HepG2 (cell line): Measurements from ENCODE around the gene ARFGAP2. TPM values are rescaled to one million over a fixed set of nuclear protein-coding genes. Genes with fewer than 3 reads are reported as not detected.

Experiments
- ATAC-seq: fragments of 200-7000 bp; cut with Tn5 transposase; 3 replicates; pipeline ENCODE4 v1.9.1; 2020; ENCODE audit warnings: mild to moderate bottlenecking, moderate library complexity
- BruUV-seq: library from RNA; stranded (reverse); fragments of 400-500 nt; replicated peaks from 2 replicates; lab custom pipeline; 2021; lab: Mats Ljungman, UMichigan
- CTCF ChIA-PET: fragments of 300-600 bp; formaldehyde crosslinking; extraction: SDS; loops from one replicate; lab custom pipeline; 2021; ENCODE audit warnings: low total read pairs, inconsistent platforms, low intra/inter-chr PET ratio; lab: Yijun Ruan, JAX
- POLR2A ChIA-PET: fragments of 350-600 bp; sonication (Branson Sonifier 250); formaldehyde crosslinking; loops from one replicate; lab custom pipeline; 2020; ENCODE audit warnings: antibody characterized with exemption, inconsistent platforms; lab: Yijun Ruan, JAX
- DNase-seq: peaks from one replicate; pipeline ENCODE4 v3.0.0-alpha.2; 2015; ENCODE audit warnings: low spot score
- FAIRE-seq: peaks from 3 replicates; lab custom pipeline; 2011; peaks lifted over from hg19 to GRCh38; lab: Jason Lieb, UNC
- H2AFZ ChIP-seq: one replicate; pipeline ENCODE4 v1.6.1; 2011; ENCODE audit warnings: low read length, inconsistent platforms
- H3K27ac ChIP-seq: fragments of 300-600 bp; 3 replicates; pipeline ENCODE4 v1.8.0; 2011; ENCODE audit warnings: mixed run types, mild to moderate bottlenecking, mixed read lengths, low read length, inconsistent platforms; ENCODE audit not compliant: insufficient read depth; ENCODE audit errors: extremely low read length
- H3K27me3 ChIP-seq, 2 experiments: fragments of 200-600 bp in 1 of 2; 2 replicates in 1 of 2; 3 replicates in 1 of 2; pipeline versions ENCODE4 v1.6.0 to v1.8.0; 2011; ENCODE audit warnings: low read length in 2 of 2, mild to moderate bottlenecking in 2 of 2, moderate library complexity in 2 of 2, inconsistent platforms in 1 of 2; ENCODE audit not compliant: insufficient read depth in 2 of 2, control insufficient read depth in 1 of 2
- H3K36me3 ChIP-seq, 2 experiments: fragments of 200-600 bp in 1 of 2; replicated peaks in 1 of 2; 2 replicates in 1 of 2; 3 replicates in 1 of 2; pipeline versions ENCODE4 v1.5.1 to v1.8.0; 2011; ENCODE audit warnings: low read length in 2 of 2, inconsistent platforms in 1 of 2; ENCODE audit not compliant: insufficient read depth in 2 of 2, control insufficient read depth in 1 of 2
- H3K4me1 ChIP-seq: 2 replicates; pipeline ENCODE4 v1.5.1; 2012; ENCODE audit warnings: low read length, inconsistent platforms; ENCODE audit not compliant: insufficient read depth
- H3K4me2 ChIP-seq: 2 replicates; pipeline ENCODE4 v1.6.0; 2011; ENCODE audit warnings: low read depth, low read length, inconsistent platforms
- H3K4me3 ChIP-seq, 3 experiments: fragments of 200-600 bp in 1 of 3; sonication (generic), shearing (Covaris generic) in 1 of 3; replicated peaks in 1 of 3; 2 replicates each; pipeline ENCODE4 v1.5.1; 2011 to 2016; ENCODE audit warnings: low read length in 3 of 3, inconsistent platforms in 2 of 3, low read depth in 2 of 3, mild to moderate bottlenecking in 2 of 3, control low read depth in 1 of 3, mixed read lengths in 1 of 3; ENCODE audit not compliant: insufficient read depth in 1 of 3
- H3K79me2 ChIP-seq: one replicate; pipeline ENCODE4 v1.6.1; 2011; ENCODE audit warnings: low read length, inconsistent platforms; ENCODE audit not compliant: insufficient read depth
- H3K9ac ChIP-seq: 2 replicates; pipeline ENCODE4 v1.6.0; 2011; ENCODE audit warnings: mild to moderate bottlenecking, low read depth, low read length, inconsistent platforms; ENCODE audit not compliant: insufficient read depth
- H3K9me3 ChIP-seq: 2 replicates; pipeline ENCODE4 v1.5.1; 2012; ENCODE audit warnings: mild to moderate bottlenecking, low read length
- H4K20me1 ChIP-seq: 2 replicates; pipeline ENCODE4 v1.6.0; 2011; ENCODE audit warnings: inconsistent platforms, mild to moderate bottlenecking, low read length, moderate library complexity; ENCODE audit not compliant: insufficient read depth
- HIC2 ChIP-seq: sonication (generic); formaldehyde crosslinking; IDR thresholded peaks from 2 replicates; pipeline ENCODE4 v1.9.0; 2022; ENCODE audit warnings: low read depth, missing genetic modification reagents
- HMG20B ChIP-seq: conservative IDR thresholded peaks from 2 replicates; pipeline ENCODE4 v1.6.1; 2016; ENCODE audit warnings: missing genetic modification reagents, missing compliant biosample characterization
- MAFF ChIP-seq: IDR thresholded peaks from 2 replicates; pipeline ENCODE4 v1.6.1; 2011; ENCODE audit warnings: low read depth, low read length, improper control_type of control experiment
- MED1 ChIP-seq: sonication (generic); formaldehyde crosslinking; IDR thresholded peaks from 2 replicates; pipeline ENCODE4 v1.4.0; 2020; ENCODE audit warnings: missing genetic modification reagents
- NBN ChIP-seq: fragments of 450-650 bp; conservative IDR thresholded peaks from 2 replicates; pipeline ENCODE4 v1.6.1; 2017
- NPAS2 ChIP-seq: sonication (generic); formaldehyde crosslinking; IDR thresholded peaks from 2 replicates; pipeline ENCODE4 v1.8.0; 2022; ENCODE audit warnings: mild to moderate bottlenecking, missing genetic modification reagents, borderline replicate concordance
- POGK ChIP-seq: sonication (generic); formaldehyde crosslinking; conservative IDR thresholded peaks from 2 replicates; pipeline ENCODE4 v1.8.0; 2022; ENCODE audit warnings: mild to moderate bottlenecking, moderate library complexity, missing genetic modification reagents
- REST ChIP-seq, 2 experiments: IDR thresholded peaks; 2 replicates each; pipeline ENCODE4 v1.6.1; 2011 to 2012; ENCODE audit warnings: low read length in 2 of 2, borderline replicate concordance in 1 of 2, low read depth in 1 of 2, mild to moderate bottlenecking in 1 of 2, moderate library complexity in 1 of 2
- RFXAP ChIP-seq: sonication (generic); formaldehyde crosslinking; IDR thresholded peaks from 2 replicates; pipeline ENCODE4 v1.4.0; 2020; ENCODE audit warnings: missing genetic modification reagents, borderline replicate concordance
- SRF ChIP-seq: IDR thresholded peaks from 2 replicates; pipeline ENCODE4 v1.6.1; 2011; ENCODE audit warnings: mild to moderate bottlenecking, low read depth, low read length, moderate library complexity
- SRSF9 ChIP-seq: fragments of 200-400 bp; formaldehyde crosslinking; IDR thresholded peaks from 2 replicates; pipeline ENCODE4 v1.6.1; 2018; ENCODE audit warnings: borderline replicate concordance, mild to moderate bottlenecking, low read depth, low read length; ENCODE audit not compliant: insufficient read depth, poor library complexity, severe bottlenecking
- ZNF44 ChIP-seq: sonication (generic); formaldehyde crosslinking; IDR thresholded peaks from 2 replicates; pipeline ENCODE4 v1.5.1; 2020; ENCODE audit warnings: mild to moderate bottlenecking, missing genetic modification reagents
- WGBS: methylation state at CpG from one replicate; pipeline ENCODE4 v1.1.6; 2017; ENCODE audit warnings: low lambda C conversion rate; 5-methylcytosine and 5-hydroxymethylcytosine counted together
- in situ Hi-C: cut with HindIII; loops from 2 replicates; pipeline ENCODE4 v1.10.0; 2017; ENCODE audit warnings: low pct_unique_long_range_greater_than_20kb; ENCODE audit not compliant: extremely low pct_ligation_motif_present
- intact Hi-C: fragments of 100-400 bp; cut with micrococcal nuclease; formaldehyde crosslinking; loops from one replicate; pipeline ENCODE4 v1.10.0; 2022; ENCODE audit not compliant: unreplicated experiment
- polyA plus RNA-seq, 8 experiments: library from polyadenylated mRNA; depleted of rRNA in 3 of 8; stranded (reverse) in 7 of 8; unstranded in 1 of 8; fragments of >200 nt; fragmentation: Illumina TruSeq in 4 of 8; extraction: Trizol in 4 of 8; gene quantifications; 2 replicates each; pipeline versions ENCODE4 v1.2.1 to v1.2.3, GENCODE V29; 2011 to 2016; ENCODE audit warnings: low read depth in 4 of 8, missing spikeins in 1 of 8, mixed read lengths in 1 of 8; ENCODE audit not compliant: insufficient read depth in 1 of 8
- total RNA-seq, 5 experiments: library from RNA; depleted of rRNA; stranded (reverse); fragments of >200 nt; fragmentation: Illumina TruSeq; extraction: Trizol; gene quantifications; 2 replicates each; pipeline ENCODE4 v1.2.3, GENCODE V29; 2016; ENCODE audit warnings: low read depth in 1 of 5

The ARFGAP2 gene
- total and polyA plus RNA-seq, 2 of the 13 experiments (the other 11 are each of a cell fraction or from before 2014, with no cell fraction given) = 32.3 to 75.3 TPM

- Histone ChIP-seq H3K9me3 (no peaks in the 10 kb centered on the region), H3K4me1 (no peaks in the 10 kb centered on the region), H4K20me1 (no peaks in the 10 kb centered on the region), H3K36me3 (peaks cover 0 to 3% of the 10 kb centered on the region in 2 experiments; a peak in 2 of 5 replicates), H3K27ac (no peak overlapping the region), H3K4me2 (no peak overlapping the region), H3K79me2 (no peaks in the 10 kb centered on the region), H3K9ac (no peak overlapping the region), H2AFZ (no peak overlapping the region), H3K4me3 (no peak overlapping the region), H3K27me3 (no peaks in the 10 kb centered on the region)
- TF ChIP-seq RFXAP (CRISPR knock-in tag) = no peak
- TF ChIP-seq HMG20B = no peak
- no peak for TF ChIP-seq REST (IDR thresholded peaks at IDR 0.05; ENCODE audit: borderline replicate concordance in 1 of 2, low read depth in 1 of 2, low read length in 2 of 2)
- no peak for TF ChIP-seq MAFF
- no peak for TF ChIP-seq POGK (CRISPR knock-in tag)
- TF ChIP-seq SRSF9 = no peak
- TF ChIP-seq MED1 (CRISPR knock-in tag) = no peak
- TF ChIP-seq NBN = no peak
- TF ChIP-seq ZNF44 (CRISPR knock-in tag) = no peak
- TF ChIP-seq SRF = no peak
- no peak for TF ChIP-seq NPAS2 (CRISPR knock-in tag)
- TF ChIP-seq HIC2 (CRISPR knock-in tag) = no peak
- 91% methylated on average over 3 of the region's 4 CpGs for WGBS
- POLR2A ChIA-PET = no interaction called here
- FAIRE-seq (no peak), DNase-seq (no peak), ATAC-seq (no peak)
- intact Hi-C loops = no loop called here
- CTCF ChIA-PET = no interaction called here
- BruUV-seq = no TSS peak
- in situ Hi-C loops = no loop called here
Observed at GRCh38 chr11:47148270-47148669, 28.4 kb downstream of the ARFGAP2 start.
